ENCODE measurements around the gene ARIH2. TPM values are rescaled to one million over a fixed set of nuclear protein-coding genes. Genes with fewer than 3 reads are reported as not detected.

The ARIH2 gene
- total and polyA plus RNA-seq, 2 experiments from 2014 or later: 76.4 to 118 TPM

DNA sequence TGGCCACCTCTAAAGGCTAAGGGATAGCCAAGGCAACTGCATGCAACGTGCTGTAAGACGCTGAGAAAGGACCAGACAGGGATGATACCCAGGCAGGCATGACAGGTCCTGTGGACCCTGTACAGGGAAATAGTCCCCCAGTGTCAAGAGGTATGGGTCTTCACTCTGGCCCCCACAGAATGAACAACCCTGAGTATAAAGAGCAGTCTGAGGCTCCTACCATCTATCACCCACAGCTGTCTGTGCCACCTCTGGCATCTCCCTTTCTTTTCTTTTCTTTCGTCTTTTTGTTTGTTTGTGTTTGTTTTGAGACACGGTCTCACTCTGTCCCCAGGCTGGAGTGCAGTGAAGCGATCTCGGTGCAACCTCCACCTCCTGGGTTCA lies 38.7 kb upstream of the ARIH2 start (continued):
- TF ChIP-seq ZNF462 (CRISPR knock-in tag; IDR thresholded peaks at IDR 0.05): no peak
- TF ChIP-seq ETS1 (IDR thresholded peaks at IDR 0.05): no peak
- no peak for TF ChIP-seq POLR2AphosphoS5 (IDR thresholded peaks at IDR 0.05; ENCODE audit: low read depth)
- TF ChIP-seq, protein P1, sequence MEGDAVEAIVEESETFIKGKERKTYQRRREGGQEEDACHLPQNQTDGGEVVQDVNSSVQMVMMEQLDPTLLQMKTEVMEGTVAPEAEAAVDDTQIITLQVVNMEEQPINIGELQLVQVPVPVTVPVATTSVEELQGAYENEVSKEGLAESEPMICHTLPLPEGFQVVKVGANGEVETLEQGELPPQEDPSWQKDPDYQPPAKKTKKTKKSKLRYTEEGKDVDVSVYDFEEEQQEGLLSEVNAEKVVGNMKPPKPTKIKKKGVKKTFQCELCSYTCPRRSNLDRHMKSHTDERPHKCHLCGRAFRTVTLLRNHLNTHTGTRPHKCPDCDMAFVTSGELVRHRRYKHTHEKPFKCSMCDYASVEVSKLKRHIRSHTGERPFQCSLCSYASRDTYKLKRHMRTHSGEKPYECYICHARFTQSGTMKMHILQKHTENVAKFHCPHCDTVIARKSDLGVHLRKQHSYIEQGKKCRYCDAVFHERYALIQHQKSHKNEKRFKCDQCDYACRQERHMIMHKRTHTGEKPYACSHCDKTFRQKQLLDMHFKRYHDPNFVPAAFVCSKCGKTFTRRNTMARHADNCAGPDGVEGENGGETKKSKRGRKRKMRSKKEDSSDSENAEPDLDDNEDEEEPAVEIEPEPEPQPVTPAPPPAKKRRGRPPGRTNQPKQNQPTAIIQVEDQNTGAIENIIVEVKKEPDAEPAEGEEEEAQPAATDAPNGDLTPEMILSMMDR (conservative IDR thresholded peaks at IDR 0.05; ENCODE audit: low read depth in 2 of 2): no peak
- TF ChIP-seq EZH2phosphoT487 (IDR thresholded peaks at IDR 0.05; ENCODE audit: unreplicated experiment): no peak
- TF ChIP-seq NANOG (IDR thresholded peaks at IDR 0.05; ENCODE audit: borderline replicate concordance): no peak

DNA sequence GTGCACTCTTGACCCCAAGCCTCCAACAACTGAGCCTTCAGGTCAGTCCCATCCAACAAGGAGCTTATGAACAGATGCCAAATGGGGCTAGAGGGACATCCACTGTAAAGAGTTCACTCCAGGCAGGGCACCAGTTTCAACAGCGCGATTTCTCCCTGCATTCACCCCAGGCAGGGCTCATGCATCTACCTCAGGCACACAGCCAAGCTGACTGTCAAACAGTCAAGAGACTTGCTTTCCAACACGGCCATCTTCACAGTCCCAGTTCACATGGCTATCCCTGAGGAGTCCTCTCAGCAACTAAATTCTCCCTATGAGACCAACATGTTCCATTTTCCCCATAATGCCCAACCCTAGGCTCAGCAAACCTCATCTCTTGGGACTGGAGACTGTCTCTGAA lies 37.6 kb upstream of the ARIH2 start:
- no peak overlapping the region for H3K4me3 Mint-ChIP-seq
- no peak overlapping the region for H3K27ac Mint-ChIP-seq
- Histone ChIP-seq H3K27me3 (ENCODE audit: insufficient read depth) (no peaks in the 10 kb centered on the region), H2AFZ (no peak overlapping the region), H3F3A (replicated peaks; ENCODE audit: low read depth) (no peaks in the 10 kb centered on the region), H3K9me2 (ENCODE audit: insufficient read depth) (no peaks in the 10 kb centered on the region), H3K4me2 (no peak overlapping the region), H3K4me3 (no peak overlapping the region), H3K36me3 (ENCODE audit: insufficient read depth) (no peaks in the 10 kb centered on the region), H3K27ac (ENCODE audit: low read depth) (no peak overlapping the region), H3K4me1 (ENCODE audit: insufficient read depth) (no peaks in the 10 kb centered on the region), H3K79me2 (replicated peaks; ENCODE audit: insufficient read depth) (no peaks in the 10 kb centered on the region), H4K20me1 (replicated peaks; ENCODE audit: insufficient read depth) (no peaks in the 10 kb centered on the region)
- no peaks in the 10 kb centered on the region for H3K4me1 Mint-ChIP-seq
- H3K36me3 Mint-ChIP-seq (ENCODE audit: low read depth): no peaks in the 10 kb centered on the region
- DNase-seq (ENCODE audit: low spot score) (no peak), ATAC-seq (no peak)
- H3K9me3 Mint-ChIP-seq: no peaks in the 10 kb centered on the region; the same call in 2 of the 3 replicates
- H3K27me3 Mint-ChIP-seq (ENCODE audit: insufficient read depth, low read depth, poor library complexity): peaks cover 4% of the 10 kb centered on the region
- no peak for TF ChIP-seq ZNF331 (CRISPR knock-in tag; IDR thresholded peaks at IDR 0.05; ENCODE audit: low read depth)
- TF ChIP-seq JUNB (IDR thresholded peaks at IDR 0.05; ENCODE audit: unreplicated experiment): no peak
- TF ChIP-seq POLR2AphosphoS5 (IDR thresholded peaks at IDR 0.05; ENCODE audit: low read depth): no peak
- no peak for TF ChIP-seq EZH2phosphoT487 (IDR thresholded peaks at IDR 0.05; ENCODE audit: unreplicated experiment)
- no peak for TF ChIP-seq EZH2 (IDR thresholded peaks at IDR 0.05; ENCODE audit: low read depth, unreplicated experiment)
- TF ChIP-seq, protein P2, sequence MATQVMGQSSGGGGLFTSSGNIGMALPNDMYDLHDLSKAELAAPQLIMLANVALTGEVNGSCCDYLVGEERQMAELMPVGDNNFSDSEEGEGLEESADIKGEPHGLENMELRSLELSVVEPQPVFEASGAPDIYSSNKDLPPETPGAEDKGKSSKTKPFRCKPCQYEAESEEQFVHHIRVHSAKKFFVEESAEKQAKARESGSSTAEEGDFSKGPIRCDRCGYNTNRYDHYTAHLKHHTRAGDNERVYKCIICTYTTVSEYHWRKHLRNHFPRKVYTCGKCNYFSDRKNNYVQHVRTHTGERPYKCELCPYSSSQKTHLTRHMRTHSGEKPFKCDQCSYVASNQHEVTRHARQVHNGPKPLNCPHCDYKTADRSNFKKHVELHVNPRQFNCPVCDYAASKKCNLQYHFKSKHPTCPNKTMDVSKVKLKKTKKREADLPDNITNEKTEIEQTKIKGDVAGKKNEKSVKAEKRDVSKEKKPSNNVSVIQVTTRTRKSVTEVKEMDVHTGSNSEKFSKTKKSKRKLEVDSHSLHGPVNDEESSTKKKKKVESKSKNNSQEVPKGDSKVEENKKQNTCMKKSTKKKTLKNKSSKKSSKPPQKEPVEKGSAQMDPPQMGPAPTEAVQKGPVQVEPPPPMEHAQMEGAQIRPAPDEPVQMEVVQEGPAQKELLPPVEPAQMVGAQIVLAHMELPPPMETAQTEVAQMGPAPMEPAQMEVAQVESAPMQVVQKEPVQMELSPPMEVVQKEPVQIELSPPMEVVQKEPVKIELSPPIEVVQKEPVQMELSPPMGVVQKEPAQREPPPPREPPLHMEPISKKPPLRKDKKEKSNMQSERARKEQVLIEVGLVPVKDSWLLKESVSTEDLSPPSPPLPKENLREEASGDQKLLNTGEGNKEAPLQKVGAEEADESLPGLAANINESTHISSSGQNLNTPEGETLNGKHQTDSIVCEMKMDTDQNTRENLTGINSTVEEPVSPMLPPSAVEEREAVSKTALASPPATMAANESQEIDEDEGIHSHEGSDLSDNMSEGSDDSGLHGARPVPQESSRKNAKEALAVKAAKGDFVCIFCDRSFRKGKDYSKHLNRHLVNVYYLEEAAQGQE (IDR thresholded peaks at IDR 0.05; ENCODE audit: unreplicated experiment): no peak
- TF ChIP-seq NANOG (IDR thresholded peaks at IDR 0.05; ENCODE audit: borderline replicate concordance): no peak
- TF ChIP-seq ETS1 (IDR thresholded peaks at IDR 0.05): no peak
- no peak for TF ChIP-seq CREB1 (CRISPR knock-in tag; IDR thresholded peaks at IDR 0.05; ENCODE audit: low read depth)
